Measurements from ENCODE around the gene ARHGEF40. TPM values are rescaled to one million over a fixed set of nuclear protein-coding genes. Genes with fewer than 3 reads are reported as not detected.

The ARHGEF40 gene
- total RNA-seq, 4 donors from 2014 or later, result 10.4 to 15.7 (median 12.9) TPM

GRCh38 chr14:21102521-21103410 lies 32.7 kb downstream of the ARHGEF40 start:
- no peaks in the 10 kb centered on the region for H3K27me3 ChIP-seq
- no peaks in the 10 kb centered on the region for H3K36me3 ChIP-seq
- H3K27ac ChIP-seq, result peak overlapping the region; percentile 97 to 99 (median 98)
- peaks cover 42% of the 10 kb centered on the region in 2 donors for H3K4me1 ChIP-seq
- in situ Hi-C loops (cut with MboI; ENCODE audit: low sequenced_read_pairs in 4 of 4), result loop anchor here (5.0 to 25.0 kb wide), 5 partner anchors 35 to 415 kb away; partner anchors contain the start of genes ANG (in 2 of the 4) and RNASE4 (in 2 of the 4)
- H3K9me3 ChIP-seq, result no peaks in the 10 kb centered on the region
- no peak for TF ChIP-seq CTCF (IDR thresholded peaks at IDR 0.05 in 4 of 5, conservative IDR thresholded peaks at IDR 0.05 in 1 of 5)
- intact Hi-C loops (cut with DNase I; ENCODE audit: low total_unique reads), result loop anchor here (10.0 kb wide), 1 partner anchor 758 kb away; the partner anchor contains the start of gene PARP2
- DNase-seq (no peak), ATAC-seq (no peak)
- peak overlapping the region; percentile 74 to 86 (median 82) for H3K4me3 ChIP-seq

GRCh38 chr14:21103411-21103709 lies 33.3 kb downstream of the ARHGEF40 start:
- H3K4me1 ChIP-seq, result peaks cover 42% of the 10 kb centered on the region in 2 donors
- H3K27me3 ChIP-seq, result no peaks in the 10 kb centered on the region
- intact Hi-C loops (cut with DNase I; ENCODE audit: low total_unique reads), result loop anchor here (10.0 kb wide), 1 partner anchor 759 kb away; the partner anchor contains the start of gene PARP2
- DNase-seq (no peak), ATAC-seq (no peak)
- peak overlapping the region; percentile 97 to 99 (median 98) for H3K27ac ChIP-seq
- no peaks in the 10 kb centered on the region for H3K9me3 ChIP-seq
- no peaks in the 10 kb centered on the region for H3K36me3 ChIP-seq
- TF ChIP-seq CTCF (IDR thresholded peaks at IDR 0.05 in 4 of 5, conservative IDR thresholded peaks at IDR 0.05 in 1 of 5), result no peak
- TF ChIP-seq POLR2A (IDR thresholded peaks at IDR 0.05), result no peak
- H3K4me3 ChIP-seq, result peak overlapping the region; percentile 74 to 86 (median 82)
- in situ Hi-C loops (cut with MboI; ENCODE audit: low sequenced_read_pairs in 4 of 4), result loop anchor here (5.0 to 25.0 kb wide), 5 partner anchors 36 to 416 kb away; partner anchors contain the start of genes ANG (in 2 of the 4) and RNASE4 (in 2 of the 4)

- TF ChIP-seq POLR2A (IDR thresholded peaks at IDR 0.05), result peak; percentile 88 to 92
- TF ChIP-seq CTCF (IDR thresholded peaks at IDR 0.05 in 4 of 5, conservative IDR thresholded peaks at IDR 0.05 in 1 of 5), result peak; percentile 77 to 87 (median 84)
- Histone ChIP-seq H3K36me3 (no peaks in the 10 kb centered on the region), H3K9me3 (no peaks in the 10 kb centered on the region), H3K4me1 (peaks cover 40 to 41% of the 10 kb centered on the region in 2 donors), H3K4me3 (peak overlapping the region; percentile 74 to 86 (median 82)), H3K27ac (peak overlapping the region; percentile 97 to 99 (median 98)), H3K27me3 (no peaks in the 10 kb centered on the region)
- DNase-seq, result peak; percentile 95
- in situ Hi-C loops (cut with MboI; ENCODE audit: low sequenced_read_pairs in 4 of 4) (loop anchor here (5.0 to 25.0 kb wide), 5 partner anchors 37 to 417 kb away; partner anchors contain the start of genes ANG (in 2 of the 4) and RNASE4 (in 2 of the 4)), intact Hi-C loops (cut with DNase I; ENCODE audit: low total_unique reads) (loop anchor here (1.0 to 10.0 kb wide), 6 partner anchors 12 to 759 kb away; partner anchors contain the start of genes ARHGEF40, HNRNPC and PARP2)
- ATAC-seq, result peak; percentile 87 to 92
Observed at GRCh38 chr14:21103710-21104447, 33.8 kb downstream of the ARHGEF40 start.

- TF ChIP-seq CTCF (IDR thresholded peaks at IDR 0.05 in 4 of 5, conservative IDR thresholded peaks at IDR 0.05 in 1 of 5), result peak; percentile 95 to 99 (median 97)
- TF ChIP-seq POLR2A (IDR thresholded peaks at IDR 0.05), result no peak
- peak; percentile 72 to 73 for ATAC-seq
Observed at GRCh38 chr14:21104448-21105060, 34.5 kb downstream of the ARHGEF40 start.

More at GRCh38 chr14:21104448-21105060, 34.5 kb downstream of the ARHGEF40 start:
- H3K4me3 ChIP-seq, result peak overlapping the region; percentile 74 to 86 (median 82)
- intact Hi-C loops (cut with DNase I; ENCODE audit: low total_unique reads) (loop anchor here (1.0 to 10.0 kb wide), 8 partner anchors 12 to 760 kb away; partner anchors contain the start of genes ARHGEF40, HNRNPC and PARP2), in situ Hi-C loops (cut with MboI; ENCODE audit: low sequenced_read_pairs in 4 of 4) (loop anchor here (5.0 to 25.0 kb wide), 5 partner anchors 37 to 417 kb away; partner anchors contain the start of genes ANG (in 2 of the 4) and RNASE4 (in 2 of the 4))
- H3K9me3 ChIP-seq, result no peaks in the 10 kb centered on the region
- no peaks in the 10 kb centered on the region for H3K36me3 ChIP-seq
- H3K27me3 ChIP-seq, result no peaks in the 10 kb centered on the region
- peak; percentile 63 to 81 for DNase-seq
- H3K27ac ChIP-seq, result peak overlapping the region; percentile 97 to 99 (median 98)
- peaks cover 34% of the 10 kb centered on the region in 2 donors for H3K4me1 ChIP-seq
